Measurements from ENCODE around the gene MGA.

- TF ChIP-seq EZH2 (IDR thresholded peaks at IDR 0.05; ENCODE audit: insufficient read depth, poor library complexity, severe bottlenecking) (no peak), EZH2phosphoT487 (IDR thresholded peaks at IDR 0.05; ENCODE audit: insufficient read depth, low read depth) (no peak)
Observed at GRCh38 chr15:41695750-41696436, 35.7 kb downstream of the MGA start.
